AG04450 (cell line): ENCODE measurements around the gene SDK1. TPM values are rescaled to one million over a fixed set of nuclear protein-coding genes. Genes with fewer than 3 reads are reported as not detected.

Experiments
- CTCF ChIA-PET: fragments of 300-600, 350-600 bp; formaldehyde crosslinking; extraction: SDS; loops from one replicate; lab custom pipeline; 2022; ENCODE audit warnings: antibody characterized with exemption, inconsistent platforms; lab: Charles Lee
- POLR2A ChIA-PET: fragments of 350-600 bp; formaldehyde crosslinking; extraction: SDS; loops from one replicate; lab custom pipeline; 2021; ENCODE audit warnings: antibody characterized with exemption, inconsistent platforms; lab: Yijun Ruan, JAX
- DNase-seq: peaks from one replicate; pipeline ENCODE4 v3.0.0-alpha.2; 2011; ENCODE audit warnings: low read depth, low spot score
- H3K27ac ChIP-seq: one replicate; pipeline ENCODE4 v1.5.1; 2012; ENCODE audit warnings: low read depth, low read length, control low read depth
- H3K27me3 ChIP-seq: one replicate; pipeline ENCODE4 v1.6.0; 2012; ENCODE audit warnings: low read length; ENCODE audit not compliant: control insufficient read depth, insufficient read depth
- H3K4me3 ChIP-seq: 2 replicates; pipeline ENCODE4 v1.5.1; 2011; ENCODE audit warnings: mild to moderate bottlenecking, low read depth, low read length, control low read depth
- H3K9me3 ChIP-seq: 2 replicates; pipeline ENCODE4 v1.5.1; 2012; ENCODE audit warnings: low read length; ENCODE audit not compliant: control insufficient read depth, insufficient read depth
- polyA plus RNA-seq: library from polyadenylated mRNA; depleted of rRNA; stranded (reverse); fragments of >200 nt; gene quantifications from 2 replicates; pipeline ENCODE4 v1.2.3, GENCODE V29; 2011
- TF ChIP-seq, protein P1 (sequence below): IDR thresholded peaks from 2 replicates; pipeline ENCODE4 v1.5.1; 2011; ENCODE audit warnings: low read depth, low read length, control low read depth, inconsistent platforms

Gene SDK1
- polyA plus RNA-seq, 1 experiment = 2.2 TPM

GRCh38 chr7:4098169-4098568, 797.1 kb downstream of the SDK1 start:
- Histone ChIP-seq H3K27me3 (no peaks in the 10 kb centered on the region), H3K4me3 (no peak overlapping the region), H3K27ac (no peak overlapping the region), H3K9me3 (peaks cover 87% of the 10 kb centered on the region)
- DNase-seq = no peak
- CTCF ChIA-PET = no interaction called here
- TF ChIP-seq, protein P1, sequence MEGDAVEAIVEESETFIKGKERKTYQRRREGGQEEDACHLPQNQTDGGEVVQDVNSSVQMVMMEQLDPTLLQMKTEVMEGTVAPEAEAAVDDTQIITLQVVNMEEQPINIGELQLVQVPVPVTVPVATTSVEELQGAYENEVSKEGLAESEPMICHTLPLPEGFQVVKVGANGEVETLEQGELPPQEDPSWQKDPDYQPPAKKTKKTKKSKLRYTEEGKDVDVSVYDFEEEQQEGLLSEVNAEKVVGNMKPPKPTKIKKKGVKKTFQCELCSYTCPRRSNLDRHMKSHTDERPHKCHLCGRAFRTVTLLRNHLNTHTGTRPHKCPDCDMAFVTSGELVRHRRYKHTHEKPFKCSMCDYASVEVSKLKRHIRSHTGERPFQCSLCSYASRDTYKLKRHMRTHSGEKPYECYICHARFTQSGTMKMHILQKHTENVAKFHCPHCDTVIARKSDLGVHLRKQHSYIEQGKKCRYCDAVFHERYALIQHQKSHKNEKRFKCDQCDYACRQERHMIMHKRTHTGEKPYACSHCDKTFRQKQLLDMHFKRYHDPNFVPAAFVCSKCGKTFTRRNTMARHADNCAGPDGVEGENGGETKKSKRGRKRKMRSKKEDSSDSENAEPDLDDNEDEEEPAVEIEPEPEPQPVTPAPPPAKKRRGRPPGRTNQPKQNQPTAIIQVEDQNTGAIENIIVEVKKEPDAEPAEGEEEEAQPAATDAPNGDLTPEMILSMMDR = no peak
- POLR2A ChIA-PET = no interaction called here

GRCh38 chr7:4099651-4100050, 798.6 kb downstream of the SDK1 start:
- ChIA-PET CTCF (interaction anchor here (1.1 kb wide), 1 partner anchor 20 kb away, joined by 5 read pairs; no protein-coding TSS in a partner anchor), POLR2A (no interaction called here)
- H3K4me3 ChIP-seq = no peak overlapping the region
- no peaks in the 10 kb centered on the region for H3K27me3 ChIP-seq
- TF ChIP-seq, protein P1 = no peak
- no peak overlapping the region for H3K27ac ChIP-seq
- DNase-seq = no peak
- peaks cover 85% of the 10 kb centered on the region for H3K9me3 ChIP-seq

DNA sequence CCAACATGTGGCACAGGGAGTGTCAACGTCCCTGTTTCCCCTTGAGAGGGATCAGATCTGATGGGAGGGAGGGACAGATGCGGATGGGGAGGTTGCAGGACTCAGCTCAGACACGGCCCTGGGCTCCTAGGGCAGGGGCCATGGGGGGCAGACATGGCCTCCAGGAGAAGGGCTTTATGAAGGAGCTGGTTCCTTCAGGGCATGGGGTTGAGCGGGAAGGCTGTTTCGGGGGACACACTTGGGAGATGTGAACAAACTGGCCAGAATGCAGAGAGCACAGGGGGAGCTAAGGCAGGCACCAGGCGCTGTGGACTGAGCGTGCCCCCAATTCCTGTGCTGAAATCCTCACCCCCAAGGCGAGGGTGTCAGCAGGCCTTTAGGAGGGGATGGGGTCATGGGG, 799.1 kb downstream of the SDK1 start:
- DNase-seq = no peak
- TF ChIP-seq, protein P1 = no peak
- Histone ChIP-seq H3K27me3 (no peaks in the 10 kb centered on the region), H3K4me3 (no peak overlapping the region), H3K9me3 (peaks cover 88% of the 10 kb centered on the region), H3K27ac (no peak overlapping the region)
- POLR2A ChIA-PET = no interaction called here
- CTCF ChIA-PET = no interaction called here

DNA sequence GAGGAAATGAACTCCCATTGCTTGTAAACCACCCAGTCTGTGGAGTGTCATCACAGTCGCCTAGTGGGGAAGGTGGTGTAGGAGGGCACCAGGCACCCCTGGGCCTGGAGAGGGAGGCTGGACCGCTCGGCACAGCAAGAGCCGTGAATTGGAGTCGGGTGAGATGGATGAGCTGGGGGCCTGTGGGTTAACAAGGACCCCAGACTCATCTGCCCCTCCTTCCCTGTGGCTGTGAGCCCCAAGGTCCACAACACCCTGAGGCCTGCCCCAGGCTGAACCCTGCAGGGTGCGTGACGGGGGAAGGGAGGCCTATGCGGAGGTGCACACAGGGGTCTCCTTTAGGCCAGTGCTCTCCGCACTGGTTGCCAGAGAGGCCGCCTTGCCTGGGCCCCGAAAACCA, 799.6 kb downstream of the SDK1 start:
- Histone ChIP-seq H3K4me3 (no peak overlapping the region), H3K27ac (no peak overlapping the region), H3K9me3 (peaks cover 87% of the 10 kb centered on the region), H3K27me3 (no peaks in the 10 kb centered on the region)
- CTCF ChIA-PET = no interaction called here
- POLR2A ChIA-PET = no interaction called here
- TF ChIP-seq, protein P1 = no peak
- DNase-seq = no peak

- CTCF ChIA-PET = no interaction called here
- Histone ChIP-seq H3K9me3 (peaks cover 86% of the 10 kb centered on the region), H3K27me3 (no peaks in the 10 kb centered on the region), H3K27ac (no peak overlapping the region), H3K4me3 (no peak overlapping the region)
- POLR2A ChIA-PET = no interaction called here
- no peak for DNase-seq
- TF ChIP-seq, protein P1 = no peak
Measured at GRCh38 chr7:4102231-4102841, 801.3 kb downstream of the SDK1 start.
